ENCODE data around the gene ANO7.
"Not testable (repeated sequence)": the region's sequence is repeated elsewhere in the genome, so short reads cannot be mapped to it uniquely, and the experiment has no call there.

ANO7 gene

DNA sequence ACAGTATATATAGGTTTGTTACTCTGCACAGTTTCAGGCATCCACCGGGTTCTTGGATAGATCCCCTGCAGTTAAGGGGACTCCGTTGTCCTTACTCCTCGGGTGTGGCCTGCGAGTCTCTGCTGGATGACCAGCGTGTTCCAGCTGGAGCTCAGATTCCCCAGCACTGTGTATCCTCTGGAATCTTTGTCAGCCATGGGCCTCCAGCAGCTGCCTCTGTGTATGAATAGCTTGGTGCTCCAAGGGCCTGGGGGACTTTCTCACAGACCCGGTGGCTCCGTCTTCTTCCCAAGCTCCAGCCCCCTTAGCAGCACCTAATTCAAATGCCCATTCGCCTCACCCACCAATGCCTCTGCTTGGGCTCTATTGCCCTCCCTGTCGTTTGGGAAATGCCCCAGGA, 6.3 kb downstream of the ANO7 start:
- no peak for DNase-seq

DNA sequence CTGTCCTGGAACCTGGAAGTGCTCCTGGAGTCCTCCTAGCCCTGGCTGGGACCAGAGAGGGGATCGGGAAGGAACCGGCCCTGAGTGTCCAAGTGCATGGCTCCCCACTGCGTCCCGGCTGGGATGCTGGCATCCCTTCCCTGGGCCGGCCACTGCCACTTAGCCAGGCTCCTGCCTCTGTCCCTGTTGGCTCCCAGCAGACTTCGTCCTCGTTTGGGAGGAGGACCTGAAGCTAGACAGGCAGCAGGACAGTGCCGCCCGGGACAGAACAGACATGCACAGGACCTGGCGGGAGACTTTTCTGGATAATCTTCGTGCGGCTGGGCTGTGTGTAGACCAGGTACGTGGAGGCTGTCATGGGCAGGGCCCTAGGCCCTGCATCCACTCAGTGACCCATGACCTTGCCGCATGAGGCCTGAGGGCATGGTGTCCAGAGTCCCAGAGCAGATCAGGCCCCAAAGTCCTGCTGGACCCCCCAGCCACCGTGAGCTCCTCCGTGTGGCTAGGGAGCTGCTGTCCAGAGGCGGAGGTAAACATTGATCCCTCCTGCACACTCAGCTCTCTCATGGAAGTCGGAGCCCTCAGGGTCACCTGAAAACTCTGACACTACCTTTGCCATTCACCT, 7.1 kb downstream of the ANO7 start:
- no peak for DNase-seq

DNA sequence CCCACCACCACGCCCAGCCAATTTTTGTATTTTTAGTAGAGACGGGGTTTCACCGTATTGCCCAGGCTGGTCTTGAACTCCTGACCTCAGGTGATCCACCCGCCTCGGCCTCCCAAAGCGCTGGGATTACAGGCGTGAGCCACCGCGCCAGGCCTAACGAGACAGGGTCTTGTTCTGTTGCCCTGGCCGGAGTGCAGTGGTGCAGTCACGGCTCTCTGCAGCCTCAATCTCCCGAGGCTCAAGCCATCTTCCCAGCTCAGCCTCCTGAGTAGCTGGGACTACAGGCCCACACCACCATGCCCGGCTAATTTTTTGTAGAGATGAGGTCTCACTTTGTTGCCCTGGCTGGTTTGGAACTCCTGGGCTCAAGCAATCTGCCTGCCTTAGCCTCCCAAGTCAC, 8.8 kb downstream of the ANO7 start:
- DNase-seq, result not testable (repeated sequence)

DNA sequence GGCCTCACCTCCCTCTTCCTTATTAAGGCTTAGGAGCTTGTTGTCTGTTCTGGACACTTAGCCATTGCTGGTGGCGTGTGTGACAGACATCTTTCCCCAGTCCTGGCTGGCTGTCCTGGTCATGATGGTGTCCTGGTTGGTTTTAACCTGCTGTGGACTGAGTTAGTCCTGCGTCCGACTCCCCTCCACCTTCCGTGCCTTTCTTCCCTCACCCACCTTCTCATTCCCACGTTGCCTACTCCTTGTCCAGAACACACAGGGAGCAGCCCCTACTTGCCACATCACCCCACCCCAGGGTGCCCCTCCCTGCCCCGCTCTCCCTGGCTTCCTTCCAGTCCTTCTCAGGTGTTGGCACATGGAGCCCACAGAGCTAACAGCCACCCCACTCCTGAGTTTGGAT, 9.5 kb downstream of the ANO7 start:
- no peak for DNase-seq

DNA sequence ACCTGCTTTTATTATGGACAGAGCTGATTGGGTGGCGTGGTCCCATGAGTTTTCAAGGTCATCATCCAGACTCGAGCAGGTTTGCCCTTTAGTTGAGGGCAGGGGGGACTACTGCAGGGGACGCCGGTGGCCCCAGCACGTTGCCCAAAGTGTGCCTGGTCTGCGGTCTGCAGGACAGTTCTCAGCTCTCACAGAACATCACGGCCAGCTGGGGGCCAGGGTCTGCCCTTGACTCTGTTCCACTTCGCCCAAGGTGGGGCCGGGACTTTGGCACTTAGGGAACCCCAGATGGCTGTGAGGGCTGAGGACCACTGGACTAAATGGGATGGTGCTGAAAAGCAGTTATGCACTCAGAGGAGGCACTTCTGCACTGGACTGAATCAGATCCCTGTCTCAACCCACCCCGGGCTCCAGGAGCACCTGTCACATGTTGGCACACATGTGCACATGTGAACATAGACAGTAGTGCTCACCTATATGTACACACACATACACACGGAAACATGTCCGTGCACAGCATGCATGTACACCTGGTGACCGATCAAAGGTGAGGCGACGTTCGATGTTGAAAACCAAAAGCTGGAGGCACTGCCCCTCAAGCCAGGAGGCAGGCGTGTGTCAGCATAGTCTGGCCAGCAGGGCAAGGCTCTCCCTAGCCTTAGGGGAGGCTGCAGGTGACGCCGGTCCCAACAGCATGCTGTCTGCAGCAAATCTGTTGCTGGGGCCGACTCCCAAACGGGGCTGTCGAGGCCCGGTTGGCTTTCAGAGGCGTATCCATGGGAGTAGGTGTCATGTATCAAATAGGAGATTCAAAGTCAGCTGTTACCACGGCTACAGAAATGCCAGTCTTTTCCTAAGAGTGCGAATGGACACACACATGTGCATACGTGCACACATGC, 10.2 kb downstream of the ANO7 start:
- no peak for DNase-seq

DNA sequence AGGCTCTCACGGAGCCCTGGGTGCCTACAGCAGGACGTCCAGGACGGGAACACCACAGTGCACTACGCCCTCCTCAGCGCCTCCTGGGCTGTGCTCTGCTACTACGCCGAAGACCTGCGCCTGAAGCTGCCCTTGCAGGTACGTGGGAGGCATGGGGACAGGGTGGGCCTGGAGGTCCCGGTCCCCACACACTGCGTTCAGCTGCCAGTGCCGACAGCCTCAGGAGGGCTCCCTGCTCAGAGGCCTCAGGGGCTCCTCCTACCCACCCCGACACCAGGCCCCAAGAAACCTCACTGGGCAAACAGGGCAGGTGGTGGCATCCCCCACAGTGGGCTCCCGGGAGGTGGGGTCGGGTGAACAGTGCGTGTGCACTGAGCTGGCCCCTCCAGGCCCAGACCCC, 10.8 kb downstream of the ANO7 start:
- DNase-seq, result no peak

DNA sequence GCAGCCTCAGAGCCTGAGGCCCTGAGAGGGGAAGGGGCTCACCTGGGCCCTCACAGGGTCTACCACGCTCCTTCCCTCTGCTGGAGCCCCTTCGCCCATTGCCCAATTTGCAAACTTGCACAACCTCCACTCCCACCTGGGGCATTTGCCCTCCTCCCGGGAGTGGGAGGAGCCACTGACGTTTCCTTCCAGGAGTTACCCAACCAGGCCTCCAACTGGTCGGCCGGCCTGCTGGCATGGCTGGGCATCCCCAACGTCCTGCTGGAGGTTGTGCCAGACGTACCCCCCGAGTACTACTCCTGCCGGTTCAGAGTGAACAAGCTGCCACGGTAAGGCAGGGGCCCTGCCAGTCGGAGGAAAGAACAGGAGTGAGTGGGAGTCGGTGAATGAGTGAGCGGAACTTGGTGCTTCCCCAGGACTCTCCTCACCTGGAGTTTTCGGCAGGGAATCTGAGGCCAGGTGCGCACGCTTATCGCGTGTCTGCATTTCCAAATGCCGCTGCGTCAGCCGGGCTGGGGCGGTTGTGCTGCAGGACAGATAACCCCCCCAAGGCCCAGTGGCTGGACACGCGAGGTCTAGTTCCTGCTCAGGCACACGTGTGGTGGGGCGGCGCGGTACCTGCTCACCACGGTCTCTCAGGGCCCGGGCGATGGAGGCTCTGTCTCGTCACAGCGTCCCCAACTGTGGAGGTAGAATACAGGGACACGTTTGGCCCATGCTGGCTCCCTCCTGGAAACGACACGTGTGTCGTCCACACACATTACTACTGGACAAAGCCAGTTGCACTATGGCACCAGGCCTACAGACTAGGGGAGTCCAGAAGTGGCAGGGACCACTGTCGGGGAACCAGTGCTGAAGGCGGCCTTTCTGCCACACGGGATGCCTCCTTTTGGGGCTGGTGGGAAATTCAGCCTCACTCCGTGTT, 11.7 kb downstream of the ANO7 start:
- no peak for DNase-seq

DNA sequence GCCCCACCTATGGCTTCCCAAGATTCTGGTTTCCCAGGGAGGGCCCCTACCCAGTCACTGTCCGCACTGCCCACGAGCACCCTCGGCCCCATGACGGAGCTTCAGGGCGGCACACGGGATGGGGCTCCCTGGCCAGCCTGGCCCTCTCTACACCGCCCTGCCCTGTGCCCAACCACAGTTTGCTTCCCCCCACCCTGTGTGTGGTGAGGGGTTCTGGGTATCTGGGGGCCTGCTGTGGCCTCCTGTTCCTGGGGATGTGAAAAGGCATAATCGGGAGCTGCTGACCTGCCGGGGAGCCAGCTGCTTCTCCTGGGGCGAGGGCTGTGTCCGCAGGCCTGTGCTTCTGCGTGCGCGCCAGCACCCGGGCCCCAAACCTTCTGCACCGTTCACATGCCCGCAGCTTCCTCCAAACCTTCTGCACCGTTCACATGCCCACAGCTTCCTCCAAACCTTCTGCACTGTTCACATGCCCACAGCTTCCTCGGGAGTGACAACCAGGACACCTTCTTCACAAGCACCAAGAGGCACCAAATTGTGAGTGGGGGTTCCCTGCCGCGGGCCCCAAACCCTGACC, 12.4 kb downstream of the ANO7 start:
- no peak for DNase-seq

DNA sequence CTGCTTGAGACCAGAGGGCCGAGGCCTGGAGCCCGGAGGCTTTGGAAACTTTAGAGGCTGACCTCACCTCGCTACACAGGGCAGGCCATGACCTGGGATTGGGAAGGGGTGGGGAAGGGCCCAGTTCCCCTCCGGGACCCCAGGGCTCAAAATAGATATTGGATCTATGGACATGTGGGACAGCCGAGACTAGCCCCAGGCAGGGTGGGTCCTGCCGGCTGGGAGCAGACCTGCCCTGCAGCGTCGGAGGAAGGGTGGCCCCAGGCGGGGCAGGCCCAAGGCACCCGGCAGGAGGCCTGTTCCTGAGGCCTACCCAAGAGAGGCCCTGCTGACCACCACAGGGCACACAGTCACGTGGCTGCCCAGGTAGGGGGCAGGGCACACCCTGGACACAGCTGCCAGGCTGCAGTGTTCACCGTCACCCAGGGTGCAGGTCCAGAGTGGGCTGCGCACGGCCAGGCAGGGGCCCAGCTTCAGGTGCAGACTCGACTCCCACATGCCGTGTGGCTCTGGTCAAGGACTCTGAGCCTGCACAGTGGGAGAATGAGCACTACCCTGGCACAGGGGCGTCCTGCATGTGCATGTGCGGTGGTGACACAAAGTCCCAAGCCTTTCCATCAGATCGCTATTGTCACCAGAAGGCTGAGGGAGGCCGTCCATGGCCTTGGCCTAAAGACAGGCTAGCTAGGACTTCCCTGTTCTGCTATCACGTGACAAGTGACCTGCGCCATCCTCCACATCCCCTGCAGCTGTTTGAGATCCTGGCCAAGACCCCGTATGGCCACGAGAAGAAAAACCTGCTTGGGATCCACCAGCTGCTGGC, 13.2 kb downstream of the ANO7 start:
- no peak for DNase-seq

DNA sequence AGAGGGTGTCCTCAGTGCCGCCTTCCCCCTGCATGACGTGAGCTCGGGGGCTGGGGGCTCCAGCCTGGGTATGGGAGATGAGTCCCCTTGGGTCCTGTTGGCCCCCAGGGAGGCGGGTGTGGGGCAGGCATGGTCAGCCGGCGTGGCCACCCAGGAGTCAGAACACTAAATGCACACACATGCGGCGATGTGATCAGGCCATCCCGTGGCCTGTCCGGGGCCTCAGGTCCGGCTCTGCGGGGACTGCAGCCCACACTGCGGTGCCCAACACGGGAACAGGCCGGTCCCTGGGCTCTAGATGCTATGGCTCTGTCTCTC, 13.8 kb downstream of the ANO7 start:
- DNase-seq, result no peak

DNA sequence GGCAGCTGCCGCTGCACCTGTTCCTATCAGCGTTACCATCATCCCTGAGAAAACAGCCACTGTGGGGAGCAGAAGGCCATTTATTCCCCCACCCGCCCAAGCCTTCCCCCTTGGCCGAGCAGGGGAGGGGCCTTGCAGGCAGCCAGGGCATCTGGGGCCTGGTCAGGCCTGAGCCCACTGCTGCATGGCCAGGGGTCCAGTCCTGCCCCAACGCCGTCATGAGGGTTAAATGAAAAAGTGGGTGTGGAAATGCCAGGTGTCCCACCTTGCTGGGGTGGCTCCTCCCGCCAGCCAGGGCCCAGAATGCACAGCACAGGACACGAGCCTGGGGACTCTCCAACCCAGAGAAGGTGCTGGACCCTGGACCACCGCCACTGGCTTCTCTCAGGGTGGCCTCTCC, 14.2 kb downstream of the ANO7 start:
- no peak for DNase-seq

DNA sequence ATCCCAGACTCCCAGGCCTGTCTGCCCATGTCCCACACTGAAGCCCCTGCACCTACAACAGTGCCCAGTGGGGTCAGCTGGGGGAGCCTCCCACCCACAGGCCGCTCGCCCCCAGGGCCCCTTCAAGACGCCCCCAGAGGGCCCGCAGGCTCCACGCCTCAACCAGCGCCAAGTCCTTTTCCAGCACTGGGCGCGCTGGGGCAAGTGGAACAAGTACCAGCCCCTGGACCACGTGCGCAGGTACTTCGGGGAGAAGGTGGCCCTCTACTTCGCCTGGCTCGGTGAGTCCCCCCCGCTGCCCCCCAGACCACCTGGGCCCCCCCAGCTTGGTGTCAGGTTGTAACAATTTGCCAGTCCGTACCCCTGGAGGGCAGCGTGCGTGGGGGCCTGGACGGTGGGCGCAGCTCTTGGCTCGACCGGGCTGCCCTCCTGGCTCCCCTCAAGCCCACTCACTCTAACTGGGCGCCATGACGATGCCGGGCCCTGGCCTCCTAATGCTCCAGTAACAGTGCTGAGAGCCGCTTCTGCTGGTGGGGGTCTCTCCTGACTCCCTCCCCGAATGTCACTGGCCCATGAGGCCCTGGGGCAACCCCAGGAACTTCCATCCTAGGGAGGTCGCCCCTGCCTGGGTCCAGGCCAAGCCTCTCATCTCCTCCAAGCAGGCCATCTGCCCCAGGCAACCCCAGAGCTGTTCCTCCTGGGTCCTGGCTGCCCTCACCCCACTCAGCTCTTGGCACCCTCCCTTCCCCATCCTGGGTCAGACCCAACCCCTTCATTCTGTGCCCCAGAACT, 14.9 kb downstream of the ANO7 start:
- DNase-seq, result no peak

DNA sequence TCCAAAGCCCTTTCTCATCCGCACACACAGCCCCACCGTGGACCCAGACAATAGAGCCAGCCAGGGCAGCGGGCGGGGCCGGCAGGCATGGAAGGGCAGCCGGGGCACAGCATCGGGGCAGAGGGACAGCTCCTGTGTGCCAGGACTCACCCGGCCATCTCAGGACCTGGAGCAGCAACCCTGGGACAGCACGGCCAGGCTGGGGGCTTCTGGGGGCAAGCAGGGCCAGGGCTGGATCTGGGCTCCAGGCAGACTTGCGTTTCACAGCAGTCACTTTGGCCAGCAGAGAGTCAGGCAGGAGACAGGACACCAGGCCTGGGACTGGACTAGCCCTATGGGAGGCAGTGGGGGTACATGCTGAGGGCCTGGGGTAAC, 15.5 kb downstream of the ANO7 start:
- DNase-seq, result no peak

DNA sequence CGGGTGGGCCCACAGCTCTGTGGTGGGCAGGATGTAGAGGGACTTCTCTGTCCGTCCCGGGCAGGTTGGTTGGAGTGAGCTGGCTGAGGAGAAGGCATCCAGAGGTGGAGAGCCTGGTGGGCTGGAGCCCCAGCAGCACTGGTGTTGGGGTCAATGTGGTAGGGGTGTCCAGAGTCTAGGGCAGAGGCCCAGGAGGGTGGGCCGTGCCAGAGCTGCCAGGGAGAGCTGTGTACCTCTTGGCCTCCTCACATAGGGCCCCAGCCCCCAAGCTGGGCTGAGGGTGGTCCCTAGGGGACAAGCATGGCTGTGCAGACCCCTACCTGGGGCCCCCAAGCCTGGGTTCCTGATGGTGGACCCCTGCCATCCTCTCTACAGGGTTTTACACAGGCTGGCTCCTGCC, 16.0 kb downstream of the ANO7 start:
- no peak for DNase-seq

DNA sequence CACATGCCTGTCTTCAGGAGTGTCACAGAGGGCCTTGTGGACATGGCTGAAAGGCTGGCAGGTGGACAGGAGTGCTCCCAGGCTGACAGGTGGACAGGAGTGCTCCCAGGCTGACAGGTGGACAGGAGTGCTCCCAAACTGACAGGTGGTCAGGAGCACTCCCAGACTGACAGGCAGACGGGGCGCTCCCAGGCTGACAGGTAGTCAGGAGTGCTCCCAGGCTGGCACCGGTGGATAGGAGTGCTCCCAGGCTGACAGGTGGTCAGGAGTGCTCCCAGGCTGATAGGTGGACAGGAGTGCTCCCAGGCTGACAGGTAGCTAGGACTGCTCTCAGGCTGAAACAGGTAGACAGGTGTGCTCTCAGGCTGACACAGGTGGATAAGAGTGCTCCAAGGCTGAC, 16.6 kb downstream of the ANO7 start:
- DNase-seq, result no peak

DNA sequence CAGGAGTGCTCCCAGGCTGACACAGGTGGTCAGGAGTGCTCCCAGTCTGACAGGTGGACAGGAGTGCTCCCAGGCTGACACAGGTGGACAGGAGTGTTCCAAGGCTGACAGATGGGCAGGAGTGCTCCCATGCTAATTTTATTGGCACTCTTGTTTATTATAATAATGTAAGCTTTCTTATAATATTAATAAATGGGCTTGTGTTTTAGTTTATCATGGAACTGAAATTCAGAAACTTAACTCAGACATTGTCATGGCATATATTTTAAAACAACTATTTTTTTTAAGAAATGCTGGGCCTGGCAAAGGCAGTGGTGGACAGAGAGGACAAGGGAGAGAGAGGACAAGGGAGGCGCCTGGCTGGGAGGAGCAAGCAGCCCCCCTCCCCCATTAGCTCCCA, 18.7 kb downstream of the ANO7 start:
- no peak for DNase-seq

DNA sequence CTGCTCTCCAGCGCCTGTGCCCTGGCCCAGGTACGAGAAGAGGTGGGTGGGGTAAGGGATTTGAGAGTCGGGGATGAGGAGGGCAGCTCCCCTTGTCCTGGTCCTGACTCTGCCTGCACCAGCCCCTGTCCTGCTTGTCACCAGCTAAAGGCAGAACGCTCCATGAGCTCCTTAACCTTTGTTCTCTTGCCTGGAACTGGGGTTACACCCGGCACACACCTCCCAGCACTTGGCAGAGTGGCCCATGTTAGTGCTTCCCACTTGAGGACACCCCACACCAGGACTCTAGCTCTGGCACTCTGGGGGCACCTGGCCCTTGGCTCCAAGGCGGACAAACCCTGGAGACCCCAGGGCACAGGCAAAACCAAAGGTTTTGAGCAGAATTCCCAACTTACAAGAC, 19.2 kb downstream of the ANO7 start:
- DNase-seq, result no peak

DNA sequence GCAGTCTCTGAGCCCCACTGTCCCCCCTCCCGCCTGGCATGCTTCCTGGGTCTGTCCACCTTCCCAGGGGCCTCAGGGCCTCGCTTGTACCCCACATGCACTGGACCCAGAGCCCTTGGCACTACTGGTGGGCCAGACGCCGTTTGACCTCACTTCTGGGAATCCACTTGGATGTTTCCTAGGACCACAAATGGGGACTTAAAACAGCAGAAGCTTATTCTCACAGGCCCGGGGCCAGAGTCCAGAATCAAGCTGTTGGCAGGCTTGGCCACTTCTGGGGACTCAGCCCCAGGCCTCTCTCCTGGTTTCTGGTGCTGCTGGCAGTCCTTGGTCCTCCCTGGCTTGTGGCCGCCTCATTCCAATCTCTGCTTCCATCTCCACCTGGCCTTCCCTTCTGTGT, 19.6 kb downstream of the ANO7 start:
- DNase-seq, result no peak

DNA sequence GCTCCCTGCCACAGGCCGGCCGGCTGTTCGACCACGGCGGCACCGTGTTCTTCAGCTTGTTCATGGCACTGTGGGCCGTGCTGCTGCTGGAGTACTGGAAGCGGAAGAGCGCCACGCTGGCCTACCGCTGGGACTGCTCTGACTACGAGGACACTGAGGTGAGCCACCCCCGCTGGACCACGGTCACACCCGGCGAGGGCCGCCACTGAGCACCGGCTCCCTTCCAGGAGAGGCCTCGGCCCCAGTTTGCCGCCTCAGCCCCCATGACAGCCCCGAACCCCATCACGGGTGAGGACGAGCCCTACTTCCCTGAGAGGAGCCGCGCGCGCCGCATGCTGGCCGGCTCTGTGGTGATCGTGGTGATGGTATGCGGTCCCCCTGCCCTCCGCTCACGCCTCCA, 20.8 kb downstream of the ANO7 start:
- no peak for DNase-seq

DNA sequence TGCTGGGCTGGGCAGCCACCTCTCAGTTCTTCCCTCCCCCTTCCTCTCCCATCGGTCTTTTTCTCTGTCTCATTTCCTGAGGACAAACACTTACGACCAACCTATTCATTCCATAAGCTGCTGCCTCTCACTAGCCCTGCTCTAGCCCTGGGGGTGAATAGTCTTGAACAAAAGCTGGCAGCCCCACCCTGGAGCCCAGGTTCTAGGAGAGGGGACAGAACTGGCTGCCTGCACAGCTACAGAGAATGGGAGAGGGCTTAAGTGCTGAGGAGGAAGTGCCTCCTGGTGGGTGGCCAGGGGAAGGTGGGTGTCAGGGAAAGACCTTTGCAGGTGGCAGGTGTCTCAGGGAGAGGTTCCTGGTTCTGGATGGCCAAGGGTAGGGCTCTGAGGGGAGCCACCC, 22.8 kb downstream of the ANO7 start:
- peak in 2 of 3 experiments; percentile 35 to 69 for DNase-seq

DNA sequence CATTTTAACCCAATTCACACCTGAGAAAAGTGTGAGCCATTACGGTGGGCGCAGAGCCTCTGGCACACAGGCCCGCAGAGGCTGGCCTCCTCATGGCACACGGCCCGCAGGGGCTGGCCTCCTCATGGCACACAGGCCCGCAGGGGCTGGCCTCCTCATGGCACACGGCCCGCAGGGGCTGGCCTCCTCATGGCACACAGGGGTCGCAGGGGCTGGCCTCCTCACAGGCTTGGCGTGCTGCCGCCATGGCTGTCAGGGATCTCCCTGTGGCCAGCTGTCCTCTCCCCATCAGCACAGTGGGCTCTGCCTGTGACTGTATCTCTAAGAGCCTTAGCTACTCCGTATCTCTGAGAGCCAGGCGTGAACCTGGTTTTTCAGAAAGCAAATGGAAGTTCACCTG, 24.6 kb downstream of the ANO7 start:
- DNase-seq, result no peak

DNA sequence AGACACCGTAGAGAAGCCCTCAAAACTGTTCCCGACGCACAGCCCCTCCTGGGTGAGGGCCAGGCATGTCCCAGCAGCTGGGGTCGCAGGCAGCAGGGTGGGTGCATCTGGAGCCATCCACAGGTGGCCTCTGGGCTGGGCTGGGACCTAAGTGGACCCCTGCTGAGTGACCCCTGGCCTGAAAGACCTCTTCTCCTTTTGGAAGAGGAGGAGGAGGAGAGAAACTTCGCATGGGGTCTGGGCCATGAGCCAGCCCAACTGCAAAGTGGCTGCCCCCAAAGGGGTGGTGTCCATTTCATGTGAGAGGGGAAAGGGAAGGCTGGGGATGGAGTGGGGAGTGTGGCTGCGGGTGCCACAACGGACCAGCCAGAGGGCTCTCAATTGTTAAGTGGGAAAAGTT, 25.1 kb downstream of the ANO7 start:
- no peak for DNase-seq

Data from NCI-H1417 (cell line).